ENCODE data around the gene CACNA1I. TPM values are rescaled to one million over a fixed set of nuclear protein-coding genes. Genes with fewer than 3 reads are reported as not detected.

Gene CACNA1I
- total and polyA plus RNA-seq, 2 of the 8 experiments (the other 6 are each of a cell fraction or from before 2014, with no cell fraction given), result 0.77 to 1.2 TPM

DNA sequence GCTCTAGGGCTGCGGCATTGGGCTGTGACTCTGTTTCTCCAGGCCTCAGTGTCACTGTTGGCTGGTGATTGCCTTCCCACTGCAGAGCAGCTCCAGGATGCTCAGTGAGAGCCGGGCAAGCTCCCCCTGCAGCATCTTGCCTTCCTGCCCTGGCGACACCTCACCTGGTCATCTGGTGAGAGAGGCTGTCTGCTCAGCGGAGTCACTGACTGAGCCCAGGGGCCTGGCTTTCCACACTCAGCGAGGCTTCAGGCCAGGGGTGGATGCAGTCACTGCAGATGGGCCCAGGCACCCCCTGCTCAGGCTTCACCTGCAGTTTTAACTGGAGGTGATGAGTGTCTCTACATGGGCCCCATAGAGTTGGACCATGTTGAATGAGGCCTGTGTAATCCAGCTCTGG is 136.8 kb downstream of the CACNA1I start (continued):
- TF ChIP-seq CTBP2 (IDR thresholded peaks at IDR 0.05; ENCODE audit: borderline replicate concordance, insufficient read depth, insufficient read length, low read length), result no peak
- no peak for TF ChIP-seq TEAD4 (IDR thresholded peaks at IDR 0.05; ENCODE audit: low read depth, low read length)
- TF ChIP-seq, protein P1, sequence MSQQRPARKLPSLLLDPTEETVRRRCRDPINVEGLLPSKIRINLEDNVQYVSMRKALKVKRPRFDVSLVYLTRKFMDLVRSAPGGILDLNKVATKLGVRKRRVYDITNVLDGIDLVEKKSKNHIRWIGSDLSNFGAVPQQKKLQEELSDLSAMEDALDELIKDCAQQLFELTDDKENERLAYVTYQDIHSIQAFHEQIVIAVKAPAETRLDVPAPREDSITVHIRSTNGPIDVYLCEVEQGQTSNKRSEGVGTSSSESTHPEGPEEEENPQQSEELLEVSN (IDR thresholded peaks at IDR 0.05), result no peak
